OCI-LY7 (cell line): Measurements from ENCODE around the gene FANCD2. TPM values are rescaled to one million over a fixed set of nuclear protein-coding genes. Genes with fewer than 3 reads are reported as not detected.
"Not testable (repeated sequence)": the region's sequence is repeated elsewhere in the genome, so short reads cannot be mapped to it uniquely, and the experiment has no call there.

ENCODE experiments used
- BruUV-seq: library from RNA; stranded (reverse); fragments of 400-500 nt; replicated peaks from 2 replicates; lab custom pipeline; 2021; lab: Mats Ljungman, UMichigan
- CTCF ChIA-PET: fragments of 300-600 bp; sonication (Branson Sonifier 250); formaldehyde crosslinking; loops from one replicate; lab custom pipeline; 2022; ENCODE audit warnings: antibody characterized with exemption; ENCODE audit not compliant: unreplicated experiment; lab: Charles Lee
- POLR2A ChIA-PET: fragments of 300-600 bp; sonication (Branson Sonifier 250); formaldehyde crosslinking; loops from one replicate; lab custom pipeline; 2022; ENCODE audit warnings: antibody characterized with exemption; lab: Charles Lee
- DNase-seq: peaks from one replicate; pipeline ENCODE4 v3.0.0-alpha.2; 2015; ENCODE audit warnings: low spot score
- H2AFZ ChIP-seq: fragments of 200-600 bp; sonication (generic), shearing (Covaris generic); 2 replicates; pipeline ENCODE4 v1.6.1; 2014; ENCODE audit warnings: mild to moderate bottlenecking, antibody characterized with exemption, low read length, moderate library complexity
- H3K27ac ChIP-seq: fragments of 200-600 bp; sonication (generic); 2 replicates; pipeline ENCODE4 v1.5.1; 2014; ENCODE audit warnings: mixed run types, low read depth, mild to moderate bottlenecking, moderate library complexity, low read length, inconsistent platforms; ENCODE audit not compliant: poor library complexity, severe bottlenecking
- H3K36me3 ChIP-seq: fragments of 200-600 bp; sonication (generic); 2 replicates; pipeline ENCODE4 v1.6.1; 2014; ENCODE audit warnings: mild to moderate bottlenecking, antibody characterized with exemption, low read length, moderate library complexity, mixed read lengths; ENCODE audit not compliant: insufficient read depth
- H3K4me1 ChIP-seq: fragments of 200-600 bp; sonication (generic); 2 replicates; pipeline ENCODE4 v1.5.1; 2014; ENCODE audit warnings: mild to moderate bottlenecking, low read length; ENCODE audit not compliant: insufficient read depth, poor library complexity, severe bottlenecking
- H3K4me2 ChIP-seq: fragments of 200-600 bp; sonication (generic); 2 replicates; pipeline ENCODE4 v1.6.1; 2014; ENCODE audit warnings: mild to moderate bottlenecking, low read length
- H3K4me3 ChIP-seq: fragments of 200-600 bp; sonication (generic); 2 replicates; pipeline ENCODE4 v1.5.1; 2014; ENCODE audit warnings: mild to moderate bottlenecking, low read depth, low read length; ENCODE audit not compliant: poor library complexity, severe bottlenecking
- H3K79me2 ChIP-seq: fragments of 200-600 bp; sonication (generic); 2 replicates; pipeline ENCODE4 v1.6.1; 2016; ENCODE audit warnings: low read depth, mild to moderate bottlenecking, low read length, moderate library complexity, mixed read lengths; ENCODE audit not compliant: insufficient read depth
- H3K9me2 ChIP-seq: fragments of 200-600 bp; sonication (generic); 2 replicates; pipeline ENCODE4 v1.6.1; 2016; ENCODE audit warnings: mild to moderate bottlenecking, low read length, mixed read lengths; ENCODE audit not compliant: insufficient read depth
- H3K9me3 ChIP-seq: fragments of 200-600 bp; sonication (generic); 2 replicates; pipeline ENCODE4 v1.6.1; 2014; ENCODE audit warnings: mild to moderate bottlenecking, mixed run types, low read length, mixed read lengths
- H4K20me1 ChIP-seq: fragments of 200-600 bp; sonication (generic); 2 replicates; pipeline ENCODE4 v1.6.1; 2014; ENCODE audit warnings: mild to moderate bottlenecking, antibody characterized with exemption, low read length, moderate library complexity, mixed read lengths; ENCODE audit not compliant: insufficient read depth
- CTCF ChIP-seq: fragments of 200-600 bp; sonication (generic); conservative IDR thresholded peaks from 2 replicates; pipeline ENCODE4 v1.5.1; 2014; ENCODE audit warnings: mild to moderate bottlenecking, antibody characterized with exemption, low read length, moderate library complexity, mixed read lengths
- EZH2phosphoT487 ChIP-seq: fragments of 200-600 bp; sonication (generic); IDR thresholded peaks from 2 replicates; pipeline ENCODE4 v1.6.1; 2018; ENCODE audit warnings: low read depth, borderline replicate concordance, mild to moderate bottlenecking, mixed run types, antibody characterized with exemption, low read length, moderate library complexity, mixed read lengths
- intact Hi-C: fragments of 100-400 bp; cut with micrococcal nuclease; formaldehyde crosslinking; loops from one replicate; pipeline ENCODE4 v1.10.0; 2022; ENCODE audit not compliant: unreplicated experiment
- total RNA-seq, 2 experiments: library from RNA; depleted of rRNA in 1 of 2; stranded (reverse); fragments of >200 nt in 1 of 2; shearing (Covaris generic) in 1 of 2; gene quantifications; 2 replicates each; pipeline ENCODE4 v1.2.3, GENCODE V29; 2014 to 2022

FANCD2 gene
- total RNA-seq, 2 experiments from 2014 or later: 112 to 130 TPM

GRCh38 chr3:10041034-10041433, 14.8 kb downstream of the FANCD2 start:
- POLR2A ChIA-PET: interaction anchor here (0.6 to 0.7 kb wide), 3 partner anchors 107 to 314 kb away, joined by 3 read pairs; partner anchors contain the start of gene CRELD1
- Histone ChIP-seq H3K36me3 (peaks cover 83% of the 10 kb centered on the region), H3K4me1 (no peaks in the 10 kb centered on the region), H3K4me3 (no peak overlapping the region), H4K20me1 (no peaks in the 10 kb centered on the region), H3K27ac (no peak overlapping the region), H3K4me2 (no peak overlapping the region), H3K9me3 (no peaks in the 10 kb centered on the region), H2AFZ (no peak overlapping the region), H3K9me2 (no peaks in the 10 kb centered on the region), H3K79me2 (no peaks in the 10 kb centered on the region)
- no TSS peak for BruUV-seq
- TF ChIP-seq EZH2phosphoT487 (no peak), CTCF (no peak)
- intact Hi-C loops: no loop called here
- CTCF ChIA-PET: no interaction called here
- DNase-seq: no peak

- DNase-seq: no peak
- H2AFZ ChIP-seq: no peak overlapping the region
- H4K20me1 ChIP-seq: no peaks in the 10 kb centered on the region
- H3K79me2 ChIP-seq: no peaks in the 10 kb centered on the region
- H3K36me3 ChIP-seq: peaks cover 77% of the 10 kb centered on the region
- TF ChIP-seq EZH2phosphoT487: no peak
- no peak for TF ChIP-seq CTCF
- no peaks in the 10 kb centered on the region for H3K9me2 ChIP-seq
- no peak overlapping the region for H3K27ac ChIP-seq
- no peaks in the 10 kb centered on the region for H3K4me1 ChIP-seq
- BruUV-seq: no TSS peak
- H3K4me2 ChIP-seq: no peak overlapping the region
- intact Hi-C loops: no loop called here
- POLR2A ChIA-PET: interaction anchor here (0.7 to 1.6 kb wide), 2 partner anchors 10 to 172 kb away, joined by 3 to 5 read pairs; no protein-coding TSS in a partner anchor
- CTCF ChIA-PET: no interaction called here
- no peak overlapping the region for H3K4me3 ChIP-seq
- H3K9me3 ChIP-seq: no peaks in the 10 kb centered on the region
Measured at GRCh38 chr3:10047876-10048275, 21.6 kb downstream of the FANCD2 start.

- H3K9me2 ChIP-seq, BruUV-seq, H4K20me1 ChIP-seq, CTCF ChIA-PET, H3K9me3 ChIP-seq, H3K79me2 ChIP-seq, intact Hi-C loops, H2AFZ ChIP-seq, H3K27ac ChIP-seq, H3K4me1 ChIP-seq, DNase-seq, H3K4me2 ChIP-seq, POLR2A ChIA-PET, H3K4me3 ChIP-seq: not testable (repeated sequence)
- peaks cover 63% of the 10 kb centered on the region for H3K36me3 ChIP-seq
Measured at GRCh38 chr3:10053054-10053453, 26.8 kb downstream of the FANCD2 start.
